Large intestine (tissue), 12 donors: ENCODE measurements around the gene MSRB3. TPM values are rescaled to one million over a fixed set of nuclear protein-coding genes. Genes with fewer than 3 reads are reported as not detected.

Experiments used
- DNase-seq, 2 donors: peaks; one replicate each; pipeline versions ENCODE4 v3.0.0 to v3.0.0-alpha.2; 2013
- H3K27ac ChIP-seq: one replicate; pipeline ENCODE4 v1.5.1; 2013; ENCODE audit warnings: low read length
- H3K27me3 ChIP-seq: 2 replicates; pipeline ENCODE4 v1.6.1; 2013; ENCODE audit warnings: low read length; ENCODE audit not compliant: control insufficient read depth, insufficient read depth
- H3K36me3 ChIP-seq: 2 replicates; pipeline ENCODE4 v1.6.1; 2013; ENCODE audit warnings: low read length; ENCODE audit not compliant: control insufficient read depth, insufficient read depth
- H3K4me1 ChIP-seq: one replicate; pipeline ENCODE4 v1.6.1; 2013; ENCODE audit warnings: low read length; ENCODE audit not compliant: control insufficient read depth, insufficient read depth
- H3K4me3 ChIP-seq: one replicate; pipeline ENCODE4 v1.5.1; 2013; ENCODE audit warnings: low read length
- H3K9me3 ChIP-seq: one replicate; pipeline ENCODE4 v1.6.1; 2013; ENCODE audit warnings: mild to moderate bottlenecking, low read depth, low read length, moderate library complexity; ENCODE audit not compliant: control insufficient read depth
- WGBS: methylation state at CpG from one replicate; pipeline ENCODE4 v1.1.5; 2013; ENCODE audit warnings: low lambda C conversion rate; ENCODE audit not compliant: insufficient coverage; 5-methylcytosine and 5-hydroxymethylcytosine counted together
- long read RNA-seq, 11 donors: transcript quantifications; one replicate each; lab custom pipeline, GENCODE V29; 2026
- polyA plus RNA-seq: library from polyadenylated mRNA; unstranded; fragments of 120-200 nt; gene quantifications from one replicate; pipeline ENCODE4 v1.2.1, GENCODE V29; 2013

The MSRB3 gene
- 23.1 TPM for polyA plus RNA-seq
- long read RNA-seq, donor 1, full-length matches to known transcripts, result 2 of 2 reads
- long read RNA-seq, donor 1, partial matches to known transcripts, result 0 of 2 reads
- long read RNA-seq, donor 1, other reads (novel, unspliced or antisense), result 0 of 2 reads
- long read RNA-seq, donor 2, full-length matches to known transcripts, result 6 of 6 reads
- long read RNA-seq, donor 2, partial matches to known transcripts, result 0 of 6 reads
- long read RNA-seq, donor 2, other reads (novel, unspliced or antisense), result 0 of 6 reads
- long read RNA-seq, donor 3, result 0 reads
- long read RNA-seq, donor 4, result 0 reads
- long read RNA-seq, donor 5, full-length matches to known transcripts, result 5 of 5 reads
- long read RNA-seq, donor 5, partial matches to known transcripts, result 0 of 5 reads
- long read RNA-seq, donor 5, other reads (novel, unspliced or antisense), result 0 of 5 reads
- long read RNA-seq, donor 6, full-length matches to known transcripts, result 10 of 10 reads
- long read RNA-seq, donor 6, partial matches to known transcripts, result 0 of 10 reads
- long read RNA-seq, donor 6, other reads (novel, unspliced or antisense), result 0 of 10 reads
- long read RNA-seq, donor 7, full-length matches to known transcripts, result 17 of 24 reads
- long read RNA-seq, donor 7, partial matches to known transcripts, result 7 of 24 reads
- long read RNA-seq, donor 7, other reads (novel, unspliced or antisense), result 0 of 24 reads
- long read RNA-seq, donor 8, full-length matches to known transcripts, result 10 of 10 reads
- long read RNA-seq, donor 8, partial matches to known transcripts, result 0 of 10 reads
- long read RNA-seq, donor 8, other reads (novel, unspliced or antisense), result 0 of 10 reads
- long read RNA-seq, donor 9, full-length matches to known transcripts, result 8 of 8 reads
- long read RNA-seq, donor 9, partial matches to known transcripts, result 0 of 8 reads
- long read RNA-seq, donor 9, other reads (novel, unspliced or antisense), result 0 of 8 reads
- long read RNA-seq, donor 10, full-length matches to known transcripts, result 7 of 7 reads
- long read RNA-seq, donor 10, partial matches to known transcripts, result 0 of 7 reads
- long read RNA-seq, donor 10, other reads (novel, unspliced or antisense), result 0 of 7 reads
- long read RNA-seq, donor 11, full-length matches to known transcripts, result 9 of 9 reads
- long read RNA-seq, donor 11, partial matches to known transcripts, result 0 of 9 reads
- long read RNA-seq, donor 11, other reads (novel, unspliced or antisense), result 0 of 9 reads

GRCh38 chr12:65278576-65279368, at the start of gene MSRB3:
Gene MSRB3, plus strand, starts transcription at chr12:65278683. Its CDS starts 29,897 bp downstream, at chr12:65308580.
- Histone ChIP-seq H3K27ac (peak within 1 kb of the TSS; percentile 76), H3K4me1 (no peaks in the 10 kb centered on the region), H3K4me3 (peak within 1 kb of the TSS; percentile 77), H3K27me3 (peaks cover 39% of the 10 kb centered on the region), H3K36me3 (no peaks in the 10 kb centered on the region), H3K9me3 (peaks cover 5% of the 10 kb centered on the region)
- WGBS, result no CpG with 5 or more reads among the region's 85 CpGs
- peak; percentile 44 to 52 for DNase-seq

GRCh38 chr12:65229441-65229840, 49.0 kb upstream of the MSRB3 start:
- 100% methylated on average over 1 of the region's 1 CpG for WGBS
- H3K36me3 ChIP-seq, result peaks cover 17% of the 10 kb centered on the region

GRCh38 chr12:65232476-65233077, 45.9 kb upstream of the MSRB3 start:
- no peak overlapping the region for H3K4me3 ChIP-seq
- no peak for DNase-seq

More at GRCh38 chr12:65229441-65229840, 49.0 kb upstream of the MSRB3 start:
- Histone ChIP-seq H3K4me3 (no peak overlapping the region), H3K27ac (no peak overlapping the region), H3K4me1 (no peaks in the 10 kb centered on the region), H3K27me3 (no peaks in the 10 kb centered on the region), H3K9me3 (peaks cover 13% of the 10 kb centered on the region)
- no peak for DNase-seq

DNA sequence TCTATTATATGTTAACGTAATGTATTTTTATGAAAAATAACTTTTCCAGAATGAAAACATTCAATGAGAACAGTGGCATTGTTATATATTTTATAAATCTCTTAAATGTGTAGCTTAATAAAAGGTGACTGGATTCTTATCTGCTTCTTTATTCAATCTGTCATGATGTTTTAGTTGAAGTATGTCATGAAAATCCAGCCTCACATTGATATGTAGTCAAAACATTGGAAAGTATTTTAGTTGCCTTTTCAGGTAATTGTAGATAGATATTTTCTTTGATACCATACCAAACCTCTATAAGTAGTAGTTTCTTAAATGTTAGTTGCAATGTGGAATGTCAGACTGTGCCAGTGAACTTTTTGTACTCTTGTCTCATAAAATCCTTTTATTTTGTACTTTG, 41.3 kb upstream of the MSRB3 start:
- Histone ChIP-seq H3K4me1 (no peaks in the 10 kb centered on the region), H3K4me3 (no peak overlapping the region), H3K27ac (no peak overlapping the region), H3K27me3 (no peaks in the 10 kb centered on the region), H3K36me3 (peaks cover 20% of the 10 kb centered on the region), H3K9me3 (no peaks in the 10 kb centered on the region)
- no CpG with 5 or more reads among the region's 1 CpG for WGBS
- no peak for DNase-seq

More at GRCh38 chr12:65232476-65233077, 45.9 kb upstream of the MSRB3 start:
- peaks cover 11% of the 10 kb centered on the region for H3K9me3 ChIP-seq
- H3K4me1 ChIP-seq, result no peaks in the 10 kb centered on the region
- 31% methylated on average over 3 of the region's 3 CpGs for WGBS
- peaks cover 12% of the 10 kb centered on the region for H3K36me3 ChIP-seq
- H3K27ac ChIP-seq, result no peak overlapping the region
- no peaks in the 10 kb centered on the region for H3K27me3 ChIP-seq

DNA sequence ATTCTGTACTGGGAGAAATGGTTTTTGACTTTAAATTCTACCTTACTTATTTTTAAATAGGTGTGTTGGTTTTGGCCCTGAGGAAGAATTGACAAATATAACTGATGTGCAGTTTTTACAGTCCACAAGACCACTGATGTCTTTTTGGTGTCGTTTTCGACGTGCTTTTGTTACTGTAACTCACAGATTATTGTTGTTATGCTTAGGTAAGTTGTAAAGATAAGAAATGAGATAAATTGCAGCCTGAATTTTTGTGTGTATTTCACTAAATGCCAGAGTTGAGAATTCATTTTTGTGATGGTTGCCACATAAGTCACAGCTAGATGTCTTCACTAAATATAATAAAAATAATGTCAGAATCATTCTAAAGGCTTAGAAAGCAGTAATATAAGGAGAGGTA, 39.9 kb upstream of the MSRB3 start:
- no CpG with 5 or more reads among the region's 3 CpGs for WGBS
- no peak overlapping the region for H3K27ac ChIP-seq
- H3K4me3 ChIP-seq, result no peak overlapping the region
- no peaks in the 10 kb centered on the region for H3K27me3 ChIP-seq
- no peaks in the 10 kb centered on the region for H3K4me1 ChIP-seq
- peaks cover 28% of the 10 kb centered on the region for H3K36me3 ChIP-seq
- no peak for DNase-seq
- no peaks in the 10 kb centered on the region for H3K9me3 ChIP-seq

GRCh38 chr12:65248656-65249633, 29.5 kb upstream of the MSRB3 start:
- Histone ChIP-seq H3K27me3 (no peaks in the 10 kb centered on the region), H3K4me3 (no peak overlapping the region), H3K4me1 (no peaks in the 10 kb centered on the region), H3K27ac (no peak overlapping the region), H3K9me3 (no peaks in the 10 kb centered on the region), H3K36me3 (peaks cover 17% of the 10 kb centered on the region)
- WGBS, result 100% methylated on average over 1 of the region's 2 CpGs
- no peak for DNase-seq

- no peaks in the 10 kb centered on the region for H3K4me1 ChIP-seq
- H3K4me3 ChIP-seq, result no peak overlapping the region
- no peaks in the 10 kb centered on the region for H3K27me3 ChIP-seq
- WGBS, result 71% methylated on average over 1 of the region's 1 CpG
- DNase-seq, result no peak
- H3K27ac ChIP-seq, result no peak overlapping the region
- no peaks in the 10 kb centered on the region for H3K9me3 ChIP-seq
- peaks cover 4% of the 10 kb centered on the region for H3K36me3 ChIP-seq
These were observed 26.0 kb upstream of the MSRB3 start for GRCh38 chr12:65252515-65252914.

- Histone ChIP-seq H3K27ac (no peak overlapping the region), H3K9me3 (no peaks in the 10 kb centered on the region), H3K4me1 (no peaks in the 10 kb centered on the region), H3K27me3 (no peaks in the 10 kb centered on the region), H3K4me3 (no peak overlapping the region), H3K36me3 (no peaks in the 10 kb centered on the region)
- DNase-seq, result no peak
These were observed 20.5 kb upstream of the MSRB3 start for GRCh38 chr12:65257986-65258385.

DNA sequence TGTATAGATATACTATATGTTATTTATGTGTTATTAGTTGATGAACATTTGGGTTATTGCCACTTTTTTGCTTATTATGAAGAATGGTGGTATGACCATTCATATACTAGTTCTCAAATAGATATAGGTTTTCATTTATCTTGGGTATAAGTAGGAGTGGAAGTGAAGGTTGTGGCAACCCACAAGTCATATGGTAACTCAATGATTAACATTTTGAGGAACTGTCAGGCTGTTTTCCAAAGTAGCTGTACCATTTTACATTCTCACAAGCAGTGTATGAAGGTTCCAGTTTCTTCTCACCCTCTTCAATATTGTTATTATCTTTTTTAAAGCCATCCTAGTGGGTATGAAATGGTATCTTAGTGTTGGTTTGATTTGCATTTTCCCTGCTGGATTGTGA, 19.0 kb upstream of the MSRB3 start:
- no peak overlapping the region for H3K27ac ChIP-seq
- H3K36me3 ChIP-seq, result no peaks in the 10 kb centered on the region
- H3K4me3 ChIP-seq, result no peak overlapping the region
- DNase-seq, result no peak
- H3K9me3 ChIP-seq, result no peaks in the 10 kb centered on the region
- H3K27me3 ChIP-seq, result no peaks in the 10 kb centered on the region
- no peaks in the 10 kb centered on the region for H3K4me1 ChIP-seq
